ENCODE data around the gene PGD. TPM values are rescaled to one million over a fixed set of nuclear protein-coding genes. Genes with fewer than 3 reads are reported as not detected.
"Not testable (repeated sequence)": the region's sequence is repeated elsewhere in the genome, so short reads cannot be mapped to it uniquely, and the experiment has no call there.

The PGD gene
- total RNA-seq, 1 donor from 2014 or later: 207 TPM

- H3K27me3 ChIP-seq: no peaks in the 10 kb centered on the region
- H3K4me2 ChIP-seq: no peak overlapping the region
- H3K9me3 Mint-ChIP-seq: no peaks in the 10 kb centered on the region
- no peak overlapping the region for H3K27ac ChIP-seq
- no peaks in the 10 kb centered on the region for H3K79me2 ChIP-seq (ENCODE audit: low read depth)
- H3K4me3 Mint-ChIP-seq: no peak overlapping the region
- peaks cover 3% of the 10 kb centered on the region for H3K4me1 ChIP-seq
- H3K4me1 Mint-ChIP-seq: peaks cover 21% of the 10 kb centered on the region
- no peak for TF ChIP-seq EZH2 (IDR thresholded peaks at IDR 0.05)
- no peak for TF ChIP-seq CTCF (IDR thresholded peaks at IDR 0.05)
- TF ChIP-seq EZH2phosphoT487 (IDR thresholded peaks at IDR 0.05): no peak
- peaks cover 5% of the 10 kb centered on the region for H3K36me3 ChIP-seq
- H3K36me3 Mint-ChIP-seq: peaks cover 41% of the 10 kb centered on the region
- H3K27me3 Mint-ChIP-seq (ENCODE audit: insufficient read depth, low read depth): peaks cover 10% of the 10 kb centered on the region
- no peak overlapping the region for H3K9ac ChIP-seq
- no peak overlapping the region for H3K4me3 ChIP-seq
- peaks cover 20% of the 10 kb centered on the region for H3F3A ChIP-seq (ENCODE audit: low read depth)
- no peak overlapping the region for H2AFZ ChIP-seq (replicated peaks)
- H3K27ac Mint-ChIP-seq: no peak overlapping the region
- no peaks in the 10 kb centered on the region for H3K9me3 ChIP-seq (ENCODE audit: low read depth)
- DNase-seq (ENCODE audit: low spot score): no peak
- no peaks in the 10 kb centered on the region for H4K20me1 ChIP-seq (ENCODE audit: low read depth)
Measured at GRCh38 chr1:10421637-10422036, 22.8 kb downstream of the PGD start.

GRCh38 chr1:10424034-10424433 is 25.2 kb downstream of the PGD start:
- H3K27me3 Mint-ChIP-seq (ENCODE audit: insufficient read depth, low read depth): peaks cover 3% of the 10 kb centered on the region
- Histone ChIP-seq H3K36me3 (no peaks in the 10 kb centered on the region), H4K20me1 (ENCODE audit: low read depth) (no peaks in the 10 kb centered on the region), H3F3A (ENCODE audit: low read depth) (peaks cover 20% of the 10 kb centered on the region), H3K27me3 (no peaks in the 10 kb centered on the region), H3K79me2 (ENCODE audit: low read depth) (no peaks in the 10 kb centered on the region), H3K27ac (peak overlapping the region; percentile 53), H3K4me2 (no peak overlapping the region), H2AFZ (replicated peaks) (no peak overlapping the region), H3K9ac (no peak overlapping the region), H3K9me3 (ENCODE audit: low read depth) (no peaks in the 10 kb centered on the region), H3K4me1 (peaks cover 3% of the 10 kb centered on the region), H3K4me3 (no peak overlapping the region)
- peak overlapping the region; percentile 76 for H3K27ac Mint-ChIP-seq
- peaks cover 31% of the 10 kb centered on the region for H3K4me1 Mint-ChIP-seq
- no peak for TF ChIP-seq EZH2phosphoT487 (IDR thresholded peaks at IDR 0.05)
- TF ChIP-seq EZH2 (IDR thresholded peaks at IDR 0.05): no peak
- no peak for TF ChIP-seq CTCF (IDR thresholded peaks at IDR 0.05)
- no peak overlapping the region for H3K4me3 Mint-ChIP-seq
- H3K36me3 Mint-ChIP-seq: peaks cover 25% of the 10 kb centered on the region
- H3K9me3 Mint-ChIP-seq: no peaks in the 10 kb centered on the region
- no peak for DNase-seq (ENCODE audit: low spot score)

GRCh38 chr1:10424651-10425050 is 25.8 kb downstream of the PGD start:
- Histone ChIP-seq H3K79me2 (ENCODE audit: low read depth) (peaks cover 2% of the 10 kb centered on the region), H3K27ac (no peak overlapping the region), H3K9ac (no peak overlapping the region), H3K36me3 (no peaks in the 10 kb centered on the region), H3F3A (ENCODE audit: low read depth) (peaks cover 23% of the 10 kb centered on the region), H3K4me1 (peaks cover 3% of the 10 kb centered on the region), H3K9me3 (ENCODE audit: low read depth) (no peaks in the 10 kb centered on the region), H3K4me3 (no peak overlapping the region), H2AFZ (replicated peaks) (no peak overlapping the region), H3K27me3 (no peaks in the 10 kb centered on the region), H4K20me1 (ENCODE audit: low read depth) (no peaks in the 10 kb centered on the region), H3K4me2 (no peak overlapping the region)
- no peak for DNase-seq (ENCODE audit: low spot score)
- TF ChIP-seq EZH2phosphoT487 (IDR thresholded peaks at IDR 0.05) (no peak), EZH2 (IDR thresholded peaks at IDR 0.05) (no peak), CTCF (IDR thresholded peaks at IDR 0.05) (no peak)
- peaks cover 35% of the 10 kb centered on the region for H3K4me1 Mint-ChIP-seq
- H3K27me3 Mint-ChIP-seq (ENCODE audit: insufficient read depth, low read depth): peaks cover 2% of the 10 kb centered on the region
- no peaks in the 10 kb centered on the region for H3K9me3 Mint-ChIP-seq
- no peak overlapping the region for H3K27ac Mint-ChIP-seq
- no peak overlapping the region for H3K4me3 Mint-ChIP-seq
- peaks cover 19% of the 10 kb centered on the region for H3K36me3 Mint-ChIP-seq

- peak overlapping the region; percentile 99 for H3K27ac Mint-ChIP-seq
- not testable (repeated sequence) for H3K36me3 Mint-ChIP-seq; H3K36me3 ChIP-seq; H3K27ac ChIP-seq; H3K9me3 Mint-ChIP-seq; H3K27me3 Mint-ChIP-seq (ENCODE audit: insufficient read depth, low read depth); DNase-seq (ENCODE audit: low spot score); H3K4me2 ChIP-seq; H3K4me3 ChIP-seq; H4K20me1 ChIP-seq (ENCODE audit: low read depth); H2AFZ ChIP-seq (replicated peaks); H3K4me1 ChIP-seq; H3K9ac ChIP-seq; H3K9me3 ChIP-seq (ENCODE audit: low read depth); H3K79me2 ChIP-seq (ENCODE audit: low read depth); H3K27me3 ChIP-seq
- peaks cover 42% of the 10 kb centered on the region for H3K4me1 Mint-ChIP-seq
- peak overlapping the region; percentile 34 for H3K4me3 Mint-ChIP-seq
- peaks cover 29% of the 10 kb centered on the region for H3F3A ChIP-seq (ENCODE audit: low read depth)
Measured at GRCh38 chr1:10425826-10426534, 27.1 kb downstream of the PGD start.

GRCh38 chr1:10426535-10426848 is 27.6 kb downstream of the PGD start:
- not testable (repeated sequence) for H3K9ac ChIP-seq; DNase-seq (ENCODE audit: low spot score); H4K20me1 ChIP-seq (ENCODE audit: low read depth); H3K4me3 Mint-ChIP-seq; H3K27me3 Mint-ChIP-seq (ENCODE audit: insufficient read depth, low read depth); H3K27me3 ChIP-seq; H3K36me3 ChIP-seq; H2AFZ ChIP-seq (replicated peaks); H3K4me3 ChIP-seq; H3K4me1 ChIP-seq; H3K27ac Mint-ChIP-seq; H3K9me3 ChIP-seq (ENCODE audit: low read depth); H3K36me3 Mint-ChIP-seq; H3K4me2 ChIP-seq; H3K9me3 Mint-ChIP-seq; H3K27ac ChIP-seq
- Histone ChIP-seq H3F3A (ENCODE audit: low read depth) (peaks cover 33% of the 10 kb centered on the region), H3K79me2 (ENCODE audit: low read depth) (peaks cover 12% of the 10 kb centered on the region)
- H3K4me1 Mint-ChIP-seq: peaks cover 47% of the 10 kb centered on the region
